Neural crest cell (in vitro differentiated cells): Measurements from ENCODE around the gene KRT81. TPM values are rescaled to one million over a fixed set of nuclear protein-coding genes. Genes with fewer than 3 reads are reported as not detected.
A peak's percentile ranks its signal among the peaks of the same experiment; 100 is the strongest.

ENCODE experiments used
- DNase-seq: peaks from one replicate; pipeline ENCODE4 v3.0.0; 2021; ENCODE audit warnings: low read depth, mixed read lengths, low spot score
- H3K27ac Mint-ChIP-seq: one replicate; pipeline ENCODE4 v1.8.0; 2021; ENCODE audit warnings: mild to moderate bottlenecking, mixed read lengths; ENCODE audit not compliant: unreplicated experiment
- H3K27me3 Mint-ChIP-seq: 2 replicates; pipeline ENCODE4 v1.8.0; 2021; ENCODE audit warnings: low read depth, mild to moderate bottlenecking, mixed read lengths
- H3K36me3 Mint-ChIP-seq: 2 replicates; pipeline ENCODE4 v1.8.0; 2021; ENCODE audit warnings: low read depth, mild to moderate bottlenecking, mixed read lengths
- H3K4me1 Mint-ChIP-seq: 2 replicates; pipeline ENCODE4 v1.8.0; 2021; ENCODE audit warnings: mixed read lengths
- H3K4me3 Mint-ChIP-seq: one replicate; pipeline ENCODE4 v1.8.0; 2021; ENCODE audit warnings: mild to moderate bottlenecking, mixed read lengths
- H3K9me3 Mint-ChIP-seq: 2 replicates; pipeline ENCODE4 v1.8.0; 2021; ENCODE audit warnings: mixed read lengths
- CTCF ChIP-seq: fragments of 200-600 bp; sonication (generic); conservative IDR thresholded peaks from 2 replicates; pipeline ENCODE4 v1.5.0; 2021; ENCODE audit warnings: antibody characterized with exemption, mild to moderate bottlenecking
- total RNA-seq: library from RNA; stranded (reverse); gene quantifications from 2 replicates; pipeline ENCODE4 v1.2.1, GENCODE V29; 2021

The KRT81 gene
- total RNA-seq, 1 donor from 2014 or later: not detected

GRCh38 chr12:52251367-52252051, 39.8 kb downstream of the KRT81 start:
- H3K4me3 Mint-ChIP-seq: no peak overlapping the region
- no peaks in the 10 kb centered on the region for H3K36me3 Mint-ChIP-seq
- H3K9me3 Mint-ChIP-seq: no peaks in the 10 kb centered on the region
- H3K4me1 Mint-ChIP-seq: peaks cover 33% of the 10 kb centered on the region
- no peak for TF ChIP-seq CTCF
- H3K27me3 Mint-ChIP-seq: peaks cover 63% of the 10 kb centered on the region
- no peak for DNase-seq
- no peak overlapping the region for H3K27ac Mint-ChIP-seq

DNA sequence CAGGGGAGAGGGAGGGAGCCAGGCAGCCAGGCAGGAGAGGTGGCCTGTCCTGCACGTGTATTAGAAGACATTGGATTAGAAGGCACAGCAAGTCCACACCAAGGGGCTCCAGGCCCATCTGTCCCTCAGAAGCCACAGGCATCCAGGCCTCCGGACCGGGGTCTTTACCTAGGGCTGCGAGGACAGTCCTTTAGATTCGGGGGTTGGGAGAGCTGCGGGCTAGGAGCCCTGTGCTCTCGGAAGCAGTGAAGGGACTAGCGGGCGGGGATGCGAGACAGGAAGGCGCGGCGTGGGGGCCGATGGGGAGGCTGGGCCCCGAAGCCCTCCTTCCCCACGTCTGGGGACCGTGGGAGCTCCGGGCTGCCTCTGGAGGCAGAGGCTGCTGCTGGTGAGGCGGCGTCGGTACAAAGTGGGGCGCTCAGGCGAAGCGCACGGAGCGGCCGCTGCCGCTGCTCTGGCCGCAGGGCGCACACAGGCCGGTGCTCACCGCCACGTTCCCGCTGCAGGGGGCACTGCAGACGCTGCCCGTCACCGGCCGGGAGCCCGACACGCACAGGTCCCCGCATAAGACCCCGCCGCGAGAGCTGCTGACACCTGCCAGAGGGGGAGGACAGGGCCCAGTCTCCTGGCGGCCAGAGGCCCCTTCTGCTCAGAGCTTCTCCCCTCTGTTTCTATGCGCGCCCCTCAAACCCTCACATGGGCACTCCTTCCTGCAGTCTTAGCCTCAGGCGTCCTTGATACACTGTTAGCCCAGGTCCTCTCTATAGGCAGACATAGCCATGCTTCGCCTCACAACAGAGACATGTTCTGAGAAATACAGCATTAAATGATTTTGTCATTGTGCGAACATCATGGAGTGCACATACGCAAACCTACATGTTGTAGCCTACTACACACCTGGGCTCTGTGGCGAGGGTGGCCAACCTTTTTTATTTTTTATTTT, 41.0 kb downstream of the KRT81 start:
- Mint-ChIP-seq H3K4me1 (peaks cover 38% of the 10 kb centered on the region), H3K9me3 (no peaks in the 10 kb centered on the region), H3K27me3 (peaks cover 54% of the 10 kb centered on the region), H3K36me3 (no peaks in the 10 kb centered on the region), H3K27ac (no peak overlapping the region), H3K4me3 (no peak overlapping the region)
- peak; percentile 28 for TF ChIP-seq CTCF
- peak; percentile 19 for DNase-seq

DNA sequence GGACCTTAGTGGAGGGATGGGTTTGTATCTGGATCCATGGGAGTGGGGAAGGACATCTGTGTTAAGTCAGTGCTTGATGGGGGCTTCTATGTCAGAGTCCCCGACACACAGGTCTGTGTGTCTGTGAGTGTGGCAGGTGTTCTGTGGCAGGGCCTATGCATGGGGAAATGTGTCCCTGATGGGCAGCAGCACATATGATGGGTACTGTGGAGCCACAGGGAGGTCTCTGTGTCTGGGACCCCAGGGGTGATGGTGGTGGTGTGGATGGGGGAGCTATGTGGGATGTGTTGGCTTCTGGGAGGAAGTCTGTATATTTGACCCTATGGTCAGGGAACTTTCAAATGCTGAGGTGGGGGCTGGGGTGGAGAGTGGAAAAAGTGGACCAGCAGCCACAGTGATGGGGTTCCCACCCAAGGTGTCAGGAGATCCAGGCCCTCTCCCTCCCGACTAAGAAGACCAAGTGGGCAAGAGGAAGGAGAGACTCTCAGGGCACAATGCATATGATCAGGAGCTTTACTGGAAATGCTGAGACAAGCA, 41.8 kb downstream of the KRT81 start:
- peaks cover 38% of the 10 kb centered on the region for H3K4me1 Mint-ChIP-seq
- H3K4me3 Mint-ChIP-seq: no peak overlapping the region
- H3K36me3 Mint-ChIP-seq: no peaks in the 10 kb centered on the region
- peak overlapping the region; percentile 37 for H3K27ac Mint-ChIP-seq
- no peak for DNase-seq
- H3K27me3 Mint-ChIP-seq: peaks cover 47% of the 10 kb centered on the region
- H3K9me3 Mint-ChIP-seq: no peaks in the 10 kb centered on the region
- no peak for TF ChIP-seq CTCF

DNA sequence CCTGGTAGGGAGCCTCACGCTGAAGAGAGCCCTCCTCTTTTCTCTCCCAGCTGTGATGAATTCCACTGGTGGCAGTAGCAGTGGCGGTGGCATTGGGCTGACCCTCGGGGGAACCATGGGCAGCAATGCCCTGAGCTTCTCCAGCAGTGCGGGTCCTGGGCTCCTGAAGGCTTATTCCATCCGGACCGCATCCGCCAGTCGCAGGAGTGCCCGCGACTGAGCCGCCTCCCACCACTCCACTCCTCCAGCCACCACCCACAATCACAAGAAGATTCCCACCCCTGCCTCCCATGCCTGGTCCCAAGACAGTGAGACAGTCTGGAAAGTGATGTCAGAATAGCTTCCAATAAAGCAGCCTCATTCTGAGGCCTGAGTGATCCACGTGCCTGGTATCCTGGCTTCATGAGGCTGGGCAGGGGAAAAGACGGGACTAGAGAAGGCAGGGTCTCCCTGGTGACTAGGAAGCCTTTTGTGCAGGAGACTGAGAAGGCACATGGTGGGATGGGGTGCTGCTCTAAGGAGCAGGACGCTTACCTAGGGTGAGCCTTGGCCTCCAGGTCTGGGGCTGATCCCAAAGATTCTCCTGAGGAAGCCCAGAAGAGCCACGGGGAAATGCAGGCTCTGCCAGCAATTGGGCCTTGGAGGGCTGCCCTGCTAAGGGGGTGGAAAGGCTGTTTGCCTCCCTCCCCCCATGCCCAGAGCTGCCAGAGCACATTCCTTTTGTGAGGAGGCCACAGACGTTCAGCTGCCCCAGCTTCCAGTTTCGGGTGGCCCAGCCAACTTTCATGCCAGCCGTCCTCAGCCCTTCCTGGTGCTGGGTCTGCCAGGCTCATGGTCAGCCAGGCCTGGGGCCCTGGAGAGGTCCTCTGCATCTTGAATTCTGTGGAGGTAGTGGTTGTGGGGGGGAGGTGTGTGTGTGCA, 42.5 kb downstream of the KRT81 start:
- peak overlapping the region; percentile 35 for H3K27ac Mint-ChIP-seq
- no peak for TF ChIP-seq CTCF
- peaks cover 44% of the 10 kb centered on the region for H3K27me3 Mint-ChIP-seq
- no peak overlapping the region for H3K4me3 Mint-ChIP-seq
- no peak for DNase-seq
- no peaks in the 10 kb centered on the region for H3K36me3 Mint-ChIP-seq
- no peaks in the 10 kb centered on the region for H3K9me3 Mint-ChIP-seq
- peaks cover 38% of the 10 kb centered on the region for H3K4me1 Mint-ChIP-seq
